ENCODE data around the gene ARL6IP4.

DNA sequence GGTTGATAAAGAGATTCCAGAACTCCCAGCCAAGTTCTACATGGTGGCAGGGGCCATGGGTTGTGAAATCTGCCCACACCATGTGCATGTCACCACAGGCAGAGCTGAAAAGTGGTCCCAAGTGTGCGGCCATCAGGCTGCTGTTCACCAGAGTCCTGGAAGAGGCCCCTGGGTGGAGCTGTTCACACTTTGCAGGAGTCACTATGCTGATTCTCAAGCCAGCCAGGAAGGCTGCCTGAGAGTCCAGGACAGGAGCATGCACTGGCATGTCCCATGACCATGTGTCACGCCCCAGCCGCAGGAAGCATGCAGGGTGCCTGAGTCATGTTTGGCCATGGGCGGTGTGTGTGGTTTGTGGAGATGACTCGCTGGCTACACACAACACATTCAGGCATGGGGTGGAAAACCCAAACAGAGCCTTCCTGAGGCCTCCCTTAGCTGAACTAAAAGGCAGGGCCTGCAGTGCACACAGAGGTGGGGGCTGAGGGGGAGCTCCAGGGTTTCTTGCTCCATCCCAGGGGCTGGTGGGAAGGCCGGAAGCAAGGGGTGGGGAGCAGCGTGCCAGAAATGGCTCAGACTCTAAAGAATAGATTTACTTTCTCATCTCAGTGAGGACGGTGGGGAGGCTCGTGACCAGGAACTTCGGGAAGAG is 33.7 kb upstream of the ARL6IP4 start:
- TF ChIP-seq POLR2A (IDR thresholded peaks at IDR 0.05; ENCODE audit: low read depth, low read length) (no peak), RFX5 (IDR thresholded peaks at IDR 0.05; ENCODE audit: low read depth, low read length) (no peak), RAD21 (IDR thresholded peaks at IDR 0.05; ENCODE audit: low read length) (peak; percentile 55), FOS (IDR thresholded peaks at IDR 0.05; ENCODE audit: low read depth, low read length) (peak; percentile 97)

Data from IMR-90 (cell line).